Stimulated activated CD4-positive, alpha-beta T cell treated with anti-CD3 and anti-CD28 coated beads, Interleukin-2, amount 100 ng/mL, for 4 hours (primary cell): ENCODE data around the gene ZGPAT.
A peak's percentile ranks its signal among the peaks of the same experiment; 100 is the strongest.
"Not testable (repeated sequence)": the region's sequence is repeated elsewhere in the genome, so short reads cannot be mapped to it uniquely, and the experiment has no call there.

Experiments used
- DNase-seq: peaks from one replicate; pipeline ENCODE4 v3.0.0-alpha.2; 2020; ENCODE audit warnings: low read depth

Gene ZGPAT, protein sequence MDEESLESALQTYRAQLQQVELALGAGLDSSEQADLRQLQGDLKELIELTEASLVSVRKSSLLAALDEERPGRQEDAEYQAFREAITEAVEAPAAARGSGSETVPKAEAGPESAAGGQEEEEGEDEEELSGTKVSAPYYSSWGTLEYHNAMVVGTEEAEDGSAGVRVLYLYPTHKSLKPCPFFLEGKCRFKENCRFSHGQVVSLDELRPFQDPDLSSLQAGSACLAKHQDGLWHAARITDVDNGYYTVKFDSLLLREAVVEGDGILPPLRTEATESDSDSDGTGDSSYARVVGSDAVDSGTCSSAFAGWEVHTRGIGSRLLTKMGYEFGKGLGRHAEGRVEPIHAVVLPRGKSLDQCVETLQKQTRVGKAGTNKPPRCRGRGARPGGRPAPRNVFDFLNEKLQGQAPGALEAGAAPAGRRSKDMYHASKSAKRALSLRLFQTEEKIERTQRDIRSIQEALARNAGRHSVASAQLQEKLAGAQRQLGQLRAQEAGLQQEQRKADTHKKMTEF

GRCh38 chr20:63707558-63708300 is at the start of gene ZGPAT, which contains the start of gene ARFRP1:
Gene ZGPAT, plus strand, starts transcription at chr20:63708039. Its CDS starts 542 bp downstream, at chr20:63708581.
Gene ARFRP1, minus strand, starts transcription at chr20:63707976. Its CDS starts 885 bp downstream, at chr20:63707091.
- DNase-seq: peak; percentile 82

DNA sequence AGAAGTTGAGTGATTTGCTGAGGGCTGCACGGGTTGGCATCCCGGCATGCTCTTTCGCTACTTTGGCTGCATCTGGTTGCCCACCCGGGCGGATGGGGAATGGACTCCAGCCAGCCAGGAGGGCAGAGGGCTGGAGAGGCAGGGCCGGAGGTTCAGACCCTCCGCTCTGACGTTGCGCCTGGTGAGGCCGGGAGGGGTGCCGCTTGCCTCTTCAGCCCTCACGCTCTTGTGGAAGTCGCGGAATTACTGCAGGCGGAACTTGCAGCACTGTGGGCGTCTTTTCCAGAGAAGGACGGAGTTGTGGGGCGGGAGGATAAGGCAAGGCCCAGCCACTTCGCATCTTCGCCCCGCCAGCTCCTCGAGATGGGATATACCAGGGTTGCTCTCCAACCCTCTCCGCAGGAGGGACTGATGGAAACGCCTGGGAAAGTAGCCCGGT is 49.1 kb upstream of the ZGPAT start:
- no peak for DNase-seq

GRCh38 chr20:63659370-63659769 is 48.5 kb upstream of the ZGPAT start:
- DNase-seq: no peak

DNA sequence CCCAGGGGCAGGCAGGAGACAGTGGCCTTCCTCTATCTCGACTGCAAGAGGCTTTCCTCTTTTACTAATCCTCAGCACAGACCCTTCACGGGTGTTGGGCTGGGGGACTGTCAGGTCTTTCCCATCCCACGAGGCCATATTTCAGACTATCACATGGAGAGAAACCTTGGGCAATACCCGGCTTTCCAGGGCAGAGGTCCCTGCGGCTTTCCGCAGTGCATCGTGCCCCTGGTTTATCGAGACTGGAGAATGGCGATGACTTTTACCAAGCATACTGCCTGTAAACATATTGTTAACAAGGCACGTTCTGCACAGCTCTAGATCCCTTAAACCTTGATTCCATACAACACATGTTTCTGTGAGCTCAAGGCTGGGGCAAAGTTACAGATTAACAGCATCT is 47.7 kb upstream of the ZGPAT start:
- not testable (repeated sequence) for DNase-seq

- no peak for DNase-seq
Measured at GRCh38 chr20:63660622-63661021, 47.2 kb upstream of the ZGPAT start.

- no peak for DNase-seq
Measured at GRCh38 chr20:63661108-63661507, 46.7 kb upstream of the ZGPAT start.

DNA sequence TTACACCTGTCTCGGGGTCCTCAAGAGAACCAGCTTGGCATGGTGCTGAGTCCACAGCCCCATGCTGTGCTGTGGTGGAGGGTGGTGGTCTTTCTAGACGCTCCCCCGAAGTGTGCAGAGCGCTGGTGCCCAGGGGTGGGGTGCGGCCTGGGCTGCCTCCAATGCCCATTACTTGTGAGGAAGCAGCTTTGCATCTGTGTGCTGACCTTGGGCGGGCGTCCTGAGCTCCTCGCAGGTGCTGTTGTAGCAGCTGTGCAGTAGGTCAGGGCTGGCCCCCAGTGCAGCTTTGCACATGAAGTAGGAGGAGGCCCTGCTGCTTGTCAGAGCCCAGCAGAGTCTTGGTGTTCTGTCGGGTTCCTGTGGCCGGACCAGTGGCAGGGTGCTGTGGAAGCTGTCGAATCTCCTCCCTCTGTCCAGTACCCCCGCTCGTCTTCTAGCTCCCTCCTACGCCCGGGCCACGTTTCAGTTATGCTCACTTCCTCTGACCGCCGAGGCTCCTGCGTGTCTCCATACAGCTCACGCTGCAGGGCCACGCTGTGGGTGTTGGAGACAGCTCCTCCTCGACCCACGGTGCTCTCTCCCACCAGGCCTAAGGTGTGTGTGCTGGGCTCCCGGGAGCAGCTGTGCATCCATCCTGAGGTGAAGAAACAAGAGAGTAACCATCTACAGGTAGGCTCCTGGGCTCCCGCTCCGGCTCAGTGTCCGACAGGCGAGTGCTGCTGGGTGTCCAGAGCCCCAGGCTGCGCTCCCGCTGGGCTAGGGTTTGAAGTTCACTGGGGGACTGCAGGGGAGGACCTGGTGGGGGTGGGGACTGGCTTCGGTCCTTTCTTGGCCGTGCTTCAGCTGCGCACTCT is 45.7 kb upstream of the ZGPAT start:
- DNase-seq: no peak

DNA sequence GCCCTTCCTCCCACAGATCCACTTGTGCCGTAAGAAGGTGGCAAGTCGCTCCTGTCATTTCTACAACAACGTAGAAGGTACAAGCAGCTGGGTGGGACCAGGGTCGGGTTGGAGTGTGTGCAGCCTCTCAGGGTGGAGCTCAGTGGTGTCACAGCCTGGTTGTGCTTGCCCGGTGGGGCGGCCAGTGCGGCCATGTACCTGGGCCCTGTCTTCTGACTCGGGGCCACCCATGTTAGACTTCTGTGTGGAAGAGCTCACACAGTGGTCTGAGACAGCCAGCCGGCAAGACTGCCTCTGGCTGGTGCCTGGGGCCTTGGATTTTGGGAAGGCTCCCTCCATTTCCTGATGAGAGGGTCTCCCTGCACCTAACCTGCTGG is 45.0 kb upstream of the ZGPAT start:
- DNase-seq: no peak

DNA sequence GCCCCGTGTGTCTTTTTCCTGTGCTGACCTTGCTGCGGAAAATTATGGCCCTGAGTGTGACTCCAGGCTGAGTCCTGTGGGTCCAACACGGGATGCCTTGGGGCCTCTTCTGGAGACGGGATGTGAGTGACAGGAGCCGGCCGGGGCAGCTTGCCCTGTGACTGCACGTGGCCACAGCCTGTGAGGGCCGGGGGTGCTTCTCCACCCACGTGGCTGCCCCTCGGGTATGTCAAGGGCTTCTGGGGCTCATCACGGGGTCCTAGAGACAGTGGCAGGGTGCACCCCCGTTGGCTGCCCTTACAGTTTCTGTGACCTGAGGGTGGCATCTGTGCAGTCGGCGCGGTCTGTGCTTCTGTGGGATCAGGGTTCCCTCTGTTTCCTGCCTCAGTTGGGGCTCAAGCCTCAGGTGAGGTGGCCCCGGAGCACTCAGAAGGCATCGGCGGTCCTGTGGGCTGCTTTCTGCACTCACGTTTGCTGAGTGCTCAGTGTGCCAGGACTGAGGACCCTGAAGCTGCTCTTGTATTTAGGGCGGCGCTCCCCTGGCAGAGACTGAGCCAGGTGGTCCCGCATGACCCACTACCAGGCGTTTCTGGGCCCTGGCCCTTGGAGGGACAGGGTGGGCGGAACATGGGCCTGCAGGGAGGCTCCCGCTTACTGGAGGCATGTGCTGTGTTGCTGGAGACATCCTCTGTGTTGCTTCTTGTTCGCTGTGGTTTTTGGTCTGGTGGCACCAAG is 44.3 kb upstream of the ZGPAT start:
- no peak for DNase-seq

- DNase-seq: no peak
Measured at GRCh38 chr20:63664143-63664851, 43.5 kb upstream of the ZGPAT start.

- DNase-seq: no peak
Measured at GRCh38 chr20:63664861-63665594, 42.8 kb upstream of the ZGPAT start.

DNA sequence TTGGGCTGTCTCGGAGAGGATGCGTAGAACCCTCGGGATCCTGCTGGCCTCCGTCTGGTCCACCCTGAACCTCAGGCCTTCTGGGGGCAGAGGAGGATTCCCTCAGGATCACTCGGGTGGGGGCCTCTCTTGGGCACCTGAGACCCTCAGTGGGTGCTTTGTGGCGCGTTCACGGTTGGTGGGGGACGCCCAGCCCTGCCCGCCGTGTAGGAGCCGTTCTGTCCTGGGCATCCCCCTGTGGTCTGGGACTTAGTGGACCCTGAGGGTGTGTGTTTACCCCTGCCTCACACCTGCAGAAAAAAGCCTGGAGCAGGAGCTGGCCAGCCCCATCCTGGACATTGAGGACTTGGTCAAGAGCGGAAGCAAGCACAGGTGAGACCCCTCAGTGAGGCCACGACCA is 42.1 kb upstream of the ZGPAT start:
- no peak for DNase-seq

GRCh38 chr20:63667858-63668257 is 40.0 kb upstream of the ZGPAT start:
- no peak for DNase-seq

DNA sequence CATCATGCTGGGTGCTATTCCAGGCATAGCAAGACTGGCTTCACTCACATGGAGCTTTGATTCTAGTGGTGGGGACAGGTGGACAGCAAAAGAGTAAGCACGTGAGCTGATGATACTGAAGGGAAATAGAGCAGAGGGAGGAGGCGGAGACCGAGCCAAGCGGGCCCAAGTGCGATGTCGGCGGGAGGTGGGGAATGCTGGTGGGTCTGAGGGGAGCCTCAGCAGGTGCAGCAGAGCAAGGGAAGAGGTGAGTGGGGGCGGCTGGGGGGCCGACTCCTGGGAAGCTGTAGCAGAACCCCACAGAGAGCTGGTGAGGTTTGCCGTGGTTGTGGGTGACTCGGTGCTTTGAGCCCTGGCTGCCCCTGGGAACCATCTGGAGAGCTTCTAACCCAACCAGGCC is 39.5 kb upstream of the ZGPAT start:
- DNase-seq: no peak

- not testable (repeated sequence) for DNase-seq
Measured at GRCh38 chr20:63671695-63672094, 36.1 kb upstream of the ZGPAT start.

GRCh38 chr20:63672666-63673065 is 35.2 kb upstream of the ZGPAT start:
- DNase-seq: no peak

DNA sequence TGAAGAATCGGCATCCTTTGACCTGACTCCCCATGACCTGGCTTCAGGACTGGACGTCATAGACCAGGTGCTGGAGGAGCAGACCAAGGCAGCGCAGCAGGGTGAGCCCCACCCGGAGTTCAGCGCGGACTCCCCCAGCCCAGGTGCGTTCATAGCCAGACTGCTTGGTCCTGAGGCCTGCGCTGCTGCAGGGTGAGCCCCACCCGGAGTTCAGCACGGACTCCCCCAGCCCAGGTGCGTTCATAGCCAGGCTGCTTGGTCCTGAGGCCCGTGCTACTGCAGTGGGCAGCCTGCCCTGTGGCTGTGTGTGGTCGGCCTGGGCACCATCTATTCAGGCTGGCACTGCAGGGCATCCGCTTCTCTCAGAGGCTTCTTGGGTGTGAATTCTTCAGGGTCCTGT is 33.9 kb upstream of the ZGPAT start:
- no peak for DNase-seq

DNA sequence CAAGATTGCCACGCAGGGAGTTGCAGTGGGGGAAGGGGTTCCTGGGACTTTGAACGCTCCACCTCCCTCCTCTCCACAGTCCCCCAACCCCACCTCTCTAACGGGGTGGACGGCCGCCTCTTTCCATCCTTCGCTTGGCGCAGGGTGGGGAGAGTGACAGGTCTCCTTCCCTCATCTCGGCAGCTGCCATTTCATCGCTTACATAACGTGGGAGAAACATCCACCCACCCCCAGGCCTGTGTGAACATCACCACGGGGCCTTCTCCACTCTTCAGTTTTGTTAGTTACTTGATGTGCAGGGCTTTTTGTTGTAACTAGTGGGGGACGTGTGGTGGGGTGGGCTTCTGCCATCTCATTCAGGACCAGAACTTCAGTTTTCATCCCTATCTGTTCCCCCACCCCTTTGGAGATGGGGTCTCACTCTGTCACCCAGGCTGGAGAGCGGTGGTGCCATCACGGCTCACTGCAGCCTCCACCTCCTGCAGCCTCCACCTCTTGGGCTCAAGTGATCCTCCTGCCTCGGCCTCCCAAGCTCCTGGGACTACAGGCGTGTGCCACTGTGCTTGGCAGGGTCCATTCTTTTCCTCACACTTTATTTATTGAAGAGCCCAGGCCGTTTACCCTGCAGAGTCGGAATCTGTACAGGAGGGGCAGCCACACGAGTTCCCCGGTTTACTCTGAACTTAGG is 32.0 kb upstream of the ZGPAT start:
- DNase-seq: no peak

DNA sequence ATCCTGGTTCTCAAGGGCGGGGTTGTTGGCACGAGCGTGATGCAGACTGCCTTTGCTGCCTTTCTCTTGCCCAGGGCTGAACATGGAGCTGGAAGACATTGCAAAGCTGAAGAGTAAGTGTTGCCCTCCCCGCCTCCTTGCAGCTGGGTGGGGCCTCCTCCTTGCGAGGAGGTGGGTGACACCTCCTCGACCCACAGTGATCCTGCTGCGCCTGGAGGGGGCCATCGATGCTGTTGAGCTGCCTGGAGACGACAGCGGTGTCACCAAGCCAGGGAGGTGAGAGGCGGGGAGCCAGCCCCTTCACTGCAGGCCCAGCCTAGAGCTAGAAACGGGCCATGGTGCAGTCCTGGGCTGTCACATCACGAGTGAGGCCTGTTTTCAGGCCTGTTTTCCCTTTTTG is 29.8 kb upstream of the ZGPAT start:
- no peak for DNase-seq
